ENCODE measurements around the gene CNGA2. TPM values are rescaled to one million over a fixed set of nuclear protein-coding genes. Genes with fewer than 3 reads are reported as not detected.

The CNGA2 gene
- total RNA-seq, 2 experiments from 2014 or later: not detected

DNA sequence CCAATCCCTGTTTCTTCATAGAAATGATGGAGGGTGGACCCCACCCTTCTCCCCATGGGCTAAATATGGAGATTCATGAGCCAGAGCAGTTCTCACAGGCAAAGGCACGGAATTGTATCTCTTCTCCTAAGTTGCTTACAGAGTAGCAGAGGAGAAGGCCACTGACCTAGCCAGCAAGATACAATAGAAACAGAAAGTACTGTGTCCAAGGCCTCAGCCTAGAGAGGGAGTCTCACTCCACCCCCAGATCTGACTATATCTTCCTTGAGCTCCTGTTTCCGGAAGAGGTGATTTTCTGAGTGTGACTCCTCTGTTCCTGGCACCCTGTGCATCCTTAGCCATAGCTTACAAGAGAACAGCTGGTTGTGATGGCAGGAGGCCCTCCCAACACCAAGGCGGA lies 18.8 kb upstream of the CNGA2 start, which contains the start of gene FATE1:
Gene FATE1, plus strand, starts transcription at position 284 of the 400 bp plus-strand sequence. Its CDS starts 85 bp downstream, at position 369.
- H3K4me1 Mint-ChIP-seq (ENCODE audit: low read depth): no peaks in the 10 kb centered on the region
- H3K27me3 ChIP-seq (ENCODE audit: control insufficient read depth in 1 of 2, insufficient read depth in 2 of 2, low read length in 2 of 2): no peaks in the 10 kb centered on the region
- ATAC-seq (ENCODE audit: poor library complexity) (no peak), DNase-seq (no peak)
- H3K36me3 ChIP-seq (ENCODE audit: insufficient read depth, low read length): no peaks in the 10 kb centered on the region
- TF ChIP-seq, protein P1, sequence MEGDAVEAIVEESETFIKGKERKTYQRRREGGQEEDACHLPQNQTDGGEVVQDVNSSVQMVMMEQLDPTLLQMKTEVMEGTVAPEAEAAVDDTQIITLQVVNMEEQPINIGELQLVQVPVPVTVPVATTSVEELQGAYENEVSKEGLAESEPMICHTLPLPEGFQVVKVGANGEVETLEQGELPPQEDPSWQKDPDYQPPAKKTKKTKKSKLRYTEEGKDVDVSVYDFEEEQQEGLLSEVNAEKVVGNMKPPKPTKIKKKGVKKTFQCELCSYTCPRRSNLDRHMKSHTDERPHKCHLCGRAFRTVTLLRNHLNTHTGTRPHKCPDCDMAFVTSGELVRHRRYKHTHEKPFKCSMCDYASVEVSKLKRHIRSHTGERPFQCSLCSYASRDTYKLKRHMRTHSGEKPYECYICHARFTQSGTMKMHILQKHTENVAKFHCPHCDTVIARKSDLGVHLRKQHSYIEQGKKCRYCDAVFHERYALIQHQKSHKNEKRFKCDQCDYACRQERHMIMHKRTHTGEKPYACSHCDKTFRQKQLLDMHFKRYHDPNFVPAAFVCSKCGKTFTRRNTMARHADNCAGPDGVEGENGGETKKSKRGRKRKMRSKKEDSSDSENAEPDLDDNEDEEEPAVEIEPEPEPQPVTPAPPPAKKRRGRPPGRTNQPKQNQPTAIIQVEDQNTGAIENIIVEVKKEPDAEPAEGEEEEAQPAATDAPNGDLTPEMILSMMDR (IDR thresholded peaks at IDR 0.05): no peak
- H3K27me3 Mint-ChIP-seq: peaks cover 9% of the 10 kb centered on the region
- POLR2A ChIA-PET: no interaction called here
- no peak within 1 kb of the TSS for H3K4me3 Mint-ChIP-seq
- no peaks in the 10 kb centered on the region for H3K9me3 ChIP-seq (ENCODE audit: control insufficient read depth in 1 of 2, insufficient read depth in 1 of 2, low read length in 2 of 2)
- H3K27ac Mint-ChIP-seq: no peak within 1 kb of the TSS
- CTCF ChIA-PET: no interaction called here
- intact Hi-C loops (cut with DNase I, micrococcal nuclease): no loop called here
- H3K9me3 Mint-ChIP-seq: no peaks in the 10 kb centered on the region
- H3K36me3 Mint-ChIP-seq (ENCODE audit: low read depth): no peaks in the 10 kb centered on the region
- H3K27ac ChIP-seq (ENCODE audit: low read depth in 1 of 2, low read length in 2 of 2): no peak within 1 kb of the TSS
- no peak within 1 kb of the TSS for H3K4me3 ChIP-seq (ENCODE audit: low read length)
- no peaks in the 10 kb centered on the region for H3K4me1 ChIP-seq (ENCODE audit: insufficient read depth, low read length)

DNA sequence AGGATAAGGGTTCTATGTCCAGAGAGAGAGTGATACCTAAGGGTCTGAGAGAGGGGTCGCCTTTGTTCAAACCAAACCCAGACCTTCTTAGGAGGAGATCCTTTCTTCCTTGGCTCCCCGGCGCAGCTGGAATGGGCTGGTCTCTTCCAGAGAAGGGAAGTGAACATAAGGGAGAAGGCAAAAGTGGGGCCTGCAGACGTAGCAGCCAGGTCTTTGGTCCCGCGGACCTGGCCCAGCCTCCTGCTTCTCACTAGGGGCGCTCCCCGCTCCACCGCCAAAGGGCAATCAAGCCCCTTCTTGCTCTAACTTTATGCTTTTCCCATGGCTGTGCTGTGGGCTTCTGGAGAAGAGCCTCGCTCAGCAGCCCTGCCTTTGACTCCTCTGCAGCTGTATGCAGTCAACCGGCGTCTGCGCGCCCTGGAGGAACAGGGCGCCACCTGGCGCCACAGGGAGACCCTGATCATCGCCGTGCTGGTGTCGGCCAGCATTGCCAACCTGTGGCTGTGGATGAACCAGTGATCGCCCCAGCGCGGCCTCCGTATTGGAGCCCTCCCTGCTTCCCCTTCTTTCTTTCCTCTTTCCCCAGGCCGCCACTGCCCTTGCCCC lies 12.2 kb upstream of the CNGA2 start:
- POLR2A ChIA-PET: no interaction called here
- intact Hi-C loops (cut with DNase I, micrococcal nuclease): no loop called here
- Mint-ChIP-seq H3K27me3 (no peaks in the 10 kb centered on the region), H3K4me1 (ENCODE audit: low read depth) (no peaks in the 10 kb centered on the region), H3K4me3 (no peak overlapping the region), H3K9me3 (no peaks in the 10 kb centered on the region), H3K36me3 (ENCODE audit: low read depth) (no peaks in the 10 kb centered on the region), H3K27ac (no peak overlapping the region)
- Histone ChIP-seq H3K36me3 (ENCODE audit: insufficient read depth, low read length) (no peaks in the 10 kb centered on the region), H3K9me3 (ENCODE audit: control insufficient read depth in 1 of 2, insufficient read depth in 1 of 2, low read length in 2 of 2) (no peaks in the 10 kb centered on the region), H3K27ac (ENCODE audit: low read depth in 1 of 2, low read length in 2 of 2) (no peak overlapping the region), H3K27me3 (ENCODE audit: control insufficient read depth in 1 of 2, insufficient read depth in 2 of 2, low read length in 2 of 2) (no peaks in the 10 kb centered on the region), H3K4me1 (ENCODE audit: insufficient read depth, low read length) (no peaks in the 10 kb centered on the region), H3K4me3 (ENCODE audit: low read length) (no peak overlapping the region)
- DNase-seq (peak in 1 of 14 experiments; percentile 1), ATAC-seq (ENCODE audit: poor library complexity) (no peak)
- TF ChIP-seq, protein P1 (IDR thresholded peaks at IDR 0.05): no peak
- CTCF ChIA-PET: no interaction called here

DNA sequence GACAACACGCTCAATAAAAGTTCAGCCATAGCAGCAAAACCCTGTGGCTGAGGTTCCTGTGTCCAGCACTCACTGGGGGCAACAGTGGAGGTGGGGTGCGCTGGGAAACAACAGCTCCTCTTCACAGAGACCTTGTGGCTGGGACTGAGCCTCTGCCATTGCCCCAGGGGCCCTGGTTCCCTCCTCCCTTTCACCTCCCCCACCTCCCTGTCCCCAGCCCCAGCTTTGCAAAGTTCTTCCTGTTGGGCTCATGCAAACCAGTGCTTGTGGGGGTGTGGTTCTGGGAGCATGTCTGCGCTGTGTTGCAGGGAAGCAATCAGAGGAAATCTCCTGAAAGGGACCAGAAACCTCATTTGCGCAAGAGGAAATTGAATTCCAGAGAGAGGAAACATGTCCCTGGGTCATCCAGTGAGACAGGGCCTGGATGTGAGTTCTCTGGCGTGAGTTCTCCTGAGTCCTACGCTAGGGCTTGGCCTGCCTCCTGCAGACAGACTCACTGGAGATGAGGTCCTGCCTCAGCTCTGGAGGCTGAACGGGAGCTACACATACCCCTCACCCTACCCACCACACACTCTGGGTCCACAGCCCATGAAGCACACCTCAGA lies 11.3 kb upstream of the CNGA2 start:
- ATAC-seq (ENCODE audit: poor library complexity) (no peak), DNase-seq (no peak)
- ChIA-PET CTCF (no interaction called here), POLR2A (no interaction called here)
- no peaks in the 10 kb centered on the region for H3K4me1 Mint-ChIP-seq (ENCODE audit: low read depth)
- no peak overlapping the region for H3K27ac Mint-ChIP-seq
- H3K36me3 ChIP-seq (ENCODE audit: insufficient read depth, low read length): no peaks in the 10 kb centered on the region
- no peaks in the 10 kb centered on the region for H3K9me3 Mint-ChIP-seq
- H3K27me3 ChIP-seq (ENCODE audit: control insufficient read depth in 1 of 2, insufficient read depth in 2 of 2, low read length in 2 of 2): no peaks in the 10 kb centered on the region
- no peak overlapping the region for H3K27ac ChIP-seq (ENCODE audit: low read depth in 1 of 2, low read length in 2 of 2)
- H3K9me3 ChIP-seq (ENCODE audit: control insufficient read depth in 1 of 2, insufficient read depth in 1 of 2, low read length in 2 of 2): no peaks in the 10 kb centered on the region
- intact Hi-C loops (cut with DNase I, micrococcal nuclease): no loop called here
- TF ChIP-seq, protein P1 (IDR thresholded peaks at IDR 0.05): no peak
- no peak overlapping the region for H3K4me3 Mint-ChIP-seq
- H3K36me3 Mint-ChIP-seq (ENCODE audit: low read depth): no peaks in the 10 kb centered on the region
- H3K4me3 ChIP-seq (ENCODE audit: low read length): no peak overlapping the region
- no peaks in the 10 kb centered on the region for H3K4me1 ChIP-seq (ENCODE audit: insufficient read depth, low read length)
- no peaks in the 10 kb centered on the region for H3K27me3 Mint-ChIP-seq
